ENCODE results near the gene GABRD. TPM values are rescaled to one million over a fixed set of nuclear protein-coding genes. Genes with fewer than 3 reads are reported as not detected.

The GABRD gene
- total RNA-seq, 1 donor from 2014 or later, result 0.41 TPM

GRCh38 chr1:2050461-2050792 is 31.3 kb downstream of the GABRD start:
- intact Hi-C loops (cut with micrococcal nuclease), result no loop called here
- Histone ChIP-seq H3K4me3 (peak overlapping the region; percentile 71), H3K27me3 (ENCODE audit: low read depth) (peaks cover 73% of the 10 kb centered on the region), H3K9me3 (replicated peaks) (no peaks in the 10 kb centered on the region), H3K27ac (replicated peaks) (peak overlapping the region; percentile 12), H3K36me3 (no peaks in the 10 kb centered on the region), H3K4me1 (peaks cover 29% of the 10 kb centered on the region)
- TF ChIP-seq, protein P1, sequence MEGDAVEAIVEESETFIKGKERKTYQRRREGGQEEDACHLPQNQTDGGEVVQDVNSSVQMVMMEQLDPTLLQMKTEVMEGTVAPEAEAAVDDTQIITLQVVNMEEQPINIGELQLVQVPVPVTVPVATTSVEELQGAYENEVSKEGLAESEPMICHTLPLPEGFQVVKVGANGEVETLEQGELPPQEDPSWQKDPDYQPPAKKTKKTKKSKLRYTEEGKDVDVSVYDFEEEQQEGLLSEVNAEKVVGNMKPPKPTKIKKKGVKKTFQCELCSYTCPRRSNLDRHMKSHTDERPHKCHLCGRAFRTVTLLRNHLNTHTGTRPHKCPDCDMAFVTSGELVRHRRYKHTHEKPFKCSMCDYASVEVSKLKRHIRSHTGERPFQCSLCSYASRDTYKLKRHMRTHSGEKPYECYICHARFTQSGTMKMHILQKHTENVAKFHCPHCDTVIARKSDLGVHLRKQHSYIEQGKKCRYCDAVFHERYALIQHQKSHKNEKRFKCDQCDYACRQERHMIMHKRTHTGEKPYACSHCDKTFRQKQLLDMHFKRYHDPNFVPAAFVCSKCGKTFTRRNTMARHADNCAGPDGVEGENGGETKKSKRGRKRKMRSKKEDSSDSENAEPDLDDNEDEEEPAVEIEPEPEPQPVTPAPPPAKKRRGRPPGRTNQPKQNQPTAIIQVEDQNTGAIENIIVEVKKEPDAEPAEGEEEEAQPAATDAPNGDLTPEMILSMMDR (IDR thresholded peaks at IDR 0.05; ENCODE audit: borderline replicate concordance), result no peak
- no peak for DNase-seq

- peak overlapping the region; percentile 12 for H3K27ac ChIP-seq (replicated peaks)
- peaks cover 68% of the 10 kb centered on the region for H3K27me3 ChIP-seq (ENCODE audit: low read depth)
- peaks cover 22% of the 10 kb centered on the region for H3K4me1 ChIP-seq
- intact Hi-C loops (cut with micrococcal nuclease), result no loop called here
- TF ChIP-seq, protein P1 (IDR thresholded peaks at IDR 0.05; ENCODE audit: borderline replicate concordance), result no peak
- no peaks in the 10 kb centered on the region for H3K9me3 ChIP-seq (replicated peaks)
- no peak for DNase-seq
- H3K36me3 ChIP-seq, result no peaks in the 10 kb centered on the region
- peak overlapping the region; percentile 71 for H3K4me3 ChIP-seq
Measured at GRCh38 chr1:2050793-2051682, 31.9 kb downstream of the GABRD start.

GRCh38 chr1:2052054-2052679 is 33.0 kb downstream of the GABRD start:
- intact Hi-C loops (cut with micrococcal nuclease), result no loop called here
- no peak for DNase-seq
- Histone ChIP-seq H3K36me3 (no peaks in the 10 kb centered on the region), H3K4me3 (no peak overlapping the region), H3K27me3 (ENCODE audit: low read depth) (peaks cover 56% of the 10 kb centered on the region), H3K4me1 (peaks cover 18% of the 10 kb centered on the region), H3K9me3 (replicated peaks) (no peaks in the 10 kb centered on the region), H3K27ac (replicated peaks) (no peak overlapping the region)
- TF ChIP-seq, protein P1 (IDR thresholded peaks at IDR 0.05; ENCODE audit: borderline replicate concordance), result no peak

DNA sequence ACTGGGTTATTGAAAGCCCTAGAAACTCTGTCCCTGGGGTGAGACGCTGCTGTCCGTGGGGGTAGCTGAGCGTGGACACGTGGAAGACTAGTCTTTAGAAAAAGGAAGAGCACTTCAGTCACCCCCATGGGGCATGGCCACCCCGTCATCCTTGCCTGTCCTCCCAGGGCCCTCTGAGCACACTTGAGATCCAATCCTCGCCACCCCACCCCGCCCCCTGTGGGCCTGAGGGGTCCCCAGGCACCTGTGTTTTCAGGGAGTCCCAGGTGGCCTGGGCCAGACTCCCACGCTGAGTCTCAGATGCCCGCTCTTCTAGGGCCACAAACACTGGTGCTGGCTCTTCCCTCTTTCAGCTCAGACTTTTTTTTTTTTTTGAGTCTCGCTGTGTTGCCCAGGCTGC is 33.6 kb downstream of the GABRD start:
- TF ChIP-seq, protein P1 (IDR thresholded peaks at IDR 0.05; ENCODE audit: borderline replicate concordance), result no peak
- intact Hi-C loops (cut with micrococcal nuclease), result no loop called here
- peaks cover 50% of the 10 kb centered on the region for H3K27me3 ChIP-seq (ENCODE audit: low read depth)

GRCh38 chr1:2053217-2053616 is 34.1 kb downstream of the GABRD start:
- TF ChIP-seq, protein P1 (IDR thresholded peaks at IDR 0.05; ENCODE audit: borderline replicate concordance), result no peak
- DNase-seq, result no peak
- Histone ChIP-seq H3K27ac (replicated peaks) (no peak overlapping the region), H3K27me3 (ENCODE audit: low read depth) (peaks cover 46% of the 10 kb centered on the region), H3K36me3 (no peaks in the 10 kb centered on the region), H3K4me3 (no peak overlapping the region), H3K9me3 (replicated peaks) (no peaks in the 10 kb centered on the region), H3K4me1 (peaks cover 18% of the 10 kb centered on the region)
- intact Hi-C loops (cut with micrococcal nuclease), result no loop called here

More for the DNA sequence above, 33.6 kb downstream of the GABRD start:
- no peaks in the 10 kb centered on the region for H3K36me3 ChIP-seq
- DNase-seq, result no peak
- H3K4me3 ChIP-seq, result no peak overlapping the region
- no peak overlapping the region for H3K27ac ChIP-seq (replicated peaks)
- H3K4me1 ChIP-seq, result peaks cover 18% of the 10 kb centered on the region
- no peaks in the 10 kb centered on the region for H3K9me3 ChIP-seq (replicated peaks)

Data from left ventricle myocardium inferior (tissue), 1 donor.